ENCODE data around the gene ANTXR1.

GRCh38 chr2:69059731-69060290 is 46.8 kb downstream of the ANTXR1 start:
- no peak for TF ChIP-seq POLR2A (IDR thresholded peaks at IDR 0.05)
- TF ChIP-seq CTCF (IDR thresholded peaks at IDR 0.05) = no peak
